A549 (cell line): ENCODE results near the gene DISP3. TPM values are rescaled to one million over a fixed set of nuclear protein-coding genes. Genes with fewer than 3 reads are reported as not detected.

Experiments
- ATAC-seq, 2 experiments: fragments of 200-7000 bp in 1 of 2; fragments of >200 bp in 1 of 2; cut with Nextera tagmentation in 1 of 2; cut with Tn5 transposase in 1 of 2; 3 replicates each; pipeline versions ENCODE4 v1.8.0 to v1.9.1; 2018 to 2020; ENCODE audit warnings: mild to moderate bottlenecking in 1 of 2, moderate library complexity in 1 of 2
- CTCF ChIA-PET: fragments of 300-600 bp; sonication (Branson Sonifier 250); formaldehyde crosslinking; extraction: SDS; loops from one replicate; lab custom pipeline; 2021; ENCODE audit warnings: antibody characterized with exemption, inconsistent platforms; lab: Yijun Ruan, JAX
- POLR2A ChIA-PET: fragments of 350-600 bp; formaldehyde crosslinking; extraction: SDS; loops from one replicate; lab custom pipeline; 2021; ENCODE audit warnings: antibody characterized with exemption, inconsistent platforms; lab: Yijun Ruan, JAX
- DNase-seq, 2 experiments: peaks; one replicate each; pipeline versions ENCODE4 v3.0.0 to v3.0.0-alpha.2; 2011 to 2016; ENCODE audit warnings: low read depth in 1 of 2, low spot score in 1 of 2
- FAIRE-seq: peaks from 2 replicates; lab custom pipeline; 2011; peaks lifted over from hg19 to GRCh38; lab: Jason Lieb, UNC
- H3K27ac ChIP-seq, 2 experiments: fragments of >200 bp; sonication (Bioruptor Twin); formaldehyde crosslinking; 3 replicates each; pipeline ENCODE4 v1.5.1; 2016 to 2017
- H3K4me1 ChIP-seq: fragments of >200 bp; sonication (Bioruptor Twin); formaldehyde crosslinking; 3 replicates; pipeline ENCODE4 v1.6.1; 2016
- H3K4me2 ChIP-seq: fragments of >200 bp; sonication (Bioruptor Twin); formaldehyde crosslinking; 3 replicates; pipeline ENCODE4 v1.6.1; 2016
- H3K4me3 ChIP-seq: fragments of >200 bp; sonication (Bioruptor Twin); formaldehyde crosslinking; 3 replicates; pipeline ENCODE4 v1.5.1; 2016
- H3K9me3 ChIP-seq: fragments of >200 bp; sonication (Bioruptor Twin); formaldehyde crosslinking; 3 replicates; pipeline ENCODE4 v1.6.1; 2016
- BHLHE40 ChIP-seq: IDR thresholded peaks from 2 replicates; pipeline ENCODE4 v1.6.1; 2012; ENCODE audit warnings: low read depth, low read length, inconsistent platforms
- CBX8 ChIP-seq: fragments of 200-600 bp; sonication (generic); IDR thresholded peaks from 2 replicates; pipeline ENCODE4 v1.6.1; 2016
- CHD4 ChIP-seq: fragments of 200-600 bp; sonication (generic); IDR thresholded peaks from 2 replicates; pipeline ENCODE4 v1.6.1; 2016; ENCODE audit warnings: antibody characterized with exemption, mild to moderate bottlenecking, borderline replicate concordance
- EHMT2 ChIP-seq: fragments of 200-600 bp; sonication (generic); IDR thresholded peaks from 2 replicates; pipeline ENCODE4 v1.6.1; 2016; ENCODE audit warnings: antibody characterized with exemption, low read depth, mild to moderate bottlenecking, moderate library complexity
- ELK1 ChIP-seq: fragments of 150-350 bp; IDR thresholded peaks from 2 replicates; pipeline ENCODE4 v1.6.1; 2014; ENCODE audit warnings: low read depth, mild to moderate bottlenecking, low read length
- EP300 ChIP-seq, 2 experiments: fragments of >200 bp; sonication (Bioruptor Twin); formaldehyde crosslinking; IDR thresholded peaks; 2 replicates in 1 of 2; 3 replicates in 1 of 2; pipeline ENCODE4 v1.6.1; 2016 to 2017
- ESRRA ChIP-seq: fragments of 150-350 bp; IDR thresholded peaks from 2 replicates; pipeline ENCODE4 v1.6.1; 2014; ENCODE audit warnings: mild to moderate bottlenecking, low read length, borderline replicate concordance
- FOSB ChIP-seq: fragments of 250-450 bp; sonication (Bioruptor Pico); IDR thresholded peaks from 2 replicates; pipeline ENCODE4 v1.5.0; 2020; ENCODE audit warnings: mild to moderate bottlenecking, moderate library complexity
- FOSL2 ChIP-seq, 2 experiments: fragments of 450-650 bp in 1 of 2; fragments of >200 bp in 1 of 2; sonication (Bioruptor Twin) in 1 of 2; formaldehyde crosslinking; IDR thresholded peaks; 2 replicates each; pipeline versions ENCODE4 v1.5.0 to v1.6.1; 2016 to 2020; ENCODE audit warnings: mild to moderate bottlenecking in 1 of 2, moderate library complexity in 1 of 2
- FOXS1 ChIP-seq: fragments of 250-450 bp; sonication (Bioruptor Pico); IDR thresholded peaks from 2 replicates; pipeline ENCODE4 v1.5.0; 2020; ENCODE audit warnings: mild to moderate bottlenecking, moderate library complexity
- GATA3 ChIP-seq: IDR thresholded peaks from 2 replicates; pipeline ENCODE4 v1.6.1; 2012; ENCODE audit warnings: borderline replicate concordance
- HDAC2 ChIP-seq: fragments of 200-600 bp; sonication (generic); IDR thresholded peaks from 2 replicates; pipeline ENCODE4 v1.6.1; 2016
- HMGXB4 ChIP-seq: fragments of 250-450 bp; sonication (Bioruptor Pico); IDR thresholded peaks from 2 replicates; pipeline ENCODE4 v1.5.0; 2021; ENCODE audit warnings: mild to moderate bottlenecking, moderate library complexity, borderline replicate concordance
- HOXB5 ChIP-seq: fragments of 250-450 bp; sonication (Bioruptor Pico); IDR thresholded peaks from 2 replicates; pipeline ENCODE4 v1.5.0; 2020; ENCODE audit warnings: mild to moderate bottlenecking, moderate library complexity
- JUN ChIP-seq, 2 experiments: fragments of >200 bp; sonication (Bioruptor Twin); formaldehyde crosslinking; IDR thresholded peaks; 2 replicates in 1 of 2; 3 replicates in 1 of 2; pipeline ENCODE4 v1.6.1; 2016 to 2017
- JUNB ChIP-seq: fragments of >200 bp; sonication (Bioruptor Twin); formaldehyde crosslinking; IDR thresholded peaks from 2 replicates; pipeline ENCODE4 v1.6.1; 2016
- KDM1A ChIP-seq: fragments of 200-600 bp; sonication (generic); IDR thresholded peaks from 2 replicates; pipeline ENCODE4 v1.6.1; 2016; ENCODE audit warnings: low read depth, mild to moderate bottlenecking
- MAFK ChIP-seq: fragments of 450-650 bp; IDR thresholded peaks from 2 replicates; pipeline ENCODE4 v1.6.1; 2014; ENCODE audit not compliant: partially characterized antibody
- MAZ ChIP-seq: fragments of 150-350 bp; IDR thresholded peaks from 2 replicates; pipeline ENCODE4 v1.6.1; 2014; ENCODE audit warnings: antibody characterized with exemption, low read depth, low read length, borderline replicate concordance
- MYC ChIP-seq: IDR thresholded peaks from 2 replicates; pipeline ENCODE4 v1.6.1; 2012; ENCODE audit warnings: mild to moderate bottlenecking, inconsistent platforms, low read length, improper control_type of control experiment, borderline replicate concordance
- NFE2L2 ChIP-seq: fragments of 150-350 bp; conservative IDR thresholded peaks from 2 replicates; pipeline ENCODE4 v1.6.1; 2014; ENCODE audit warnings: low read length
- PBX3 ChIP-seq: IDR thresholded peaks from 2 replicates; pipeline ENCODE4 v1.6.1; 2012
- RFX5 ChIP-seq: fragments of 450-650 bp; IDR thresholded peaks from 2 replicates; pipeline ENCODE4 v1.7.1; 2014; ENCODE audit warnings: antibody characterized with exemption, mild to moderate bottlenecking, moderate library complexity
- SMC3 ChIP-seq: fragments of >200 bp; sonication (Bioruptor Twin); formaldehyde crosslinking; IDR thresholded peaks from 3 replicates; pipeline ENCODE4 v1.6.1; 2018; ENCODE audit warnings: inconsistent platforms
- SREBF2 ChIP-seq: fragments of 450-650 bp; IDR thresholded peaks from 2 replicates; pipeline ENCODE4 v1.6.1; 2014; ENCODE audit warnings: mild to moderate bottlenecking, moderate library complexity
- TP53 ChIP-seq: fragments of 250-450 bp; sonication (Bioruptor Pico); IDR thresholded peaks from 2 replicates; pipeline ENCODE4 v1.5.0; 2021; ENCODE audit warnings: mild to moderate bottlenecking, moderate library complexity
- ZC3H11A ChIP-seq: fragments of 450-650 bp; IDR thresholded peaks from 2 replicates; pipeline ENCODE4 v1.6.1; 2014; ENCODE audit warnings: antibody characterized with exemption, mild to moderate bottlenecking
- WGBS: methylation state at CpG from one replicate; pipeline ENCODE4 v1.1.6; 2017; ENCODE audit errors: missing lambda C conversion rate; 5-methylcytosine and 5-hydroxymethylcytosine counted together
- polyA plus RNA-seq, 4 experiments: library from polyadenylated mRNA; depleted of rRNA in 3 of 4; stranded (reverse); fragments of >200 nt; fragmentation: RNase III in 1 of 4; extraction: RNeasy Plus Mini Kit Qiagen cat#74134 plus additional on column Dnase treatment in 1 of 4; gene quantifications; 2 replicates in 3 of 4; 3 replicates in 1 of 4; pipeline ENCODE4 v1.2.3, GENCODE V29; 2011 to 2017

Gene DISP3
- polyA plus RNA-seq, 2 of the 4 experiments (the other 2 are of a cell fraction) = 0.09 to 0.22 TPM

GRCh38 chr1:11471473-11471872 is 7.5 kb upstream of the DISP3 start:
- ATAC-seq (0 out of 6 replicates have a peak, but pooled peaks of 1 of the 2 experiments have one; percentile 21), FAIRE-seq (no peak), DNase-seq (no peak)
- Histone ChIP-seq H3K4me2 (no peak overlapping the region), H3K4me3 (no peak overlapping the region), H3K27ac (no peak overlapping the region), H3K4me1 (no peaks in the 10 kb centered on the region), H3K9me3 (no peaks in the 10 kb centered on the region)
- POLR2A ChIA-PET = no interaction called here
- WGBS = 11% methylated on average over 1 of the region's 1 CpG
- no peak for TF ChIP-seq HDAC2
- TF ChIP-seq MYC = no peak
- no peak for TF ChIP-seq HOXB5
- no peak for TF ChIP-seq GATA3
- no peak for TF ChIP-seq FOSB
- CTCF ChIA-PET = no interaction called here

GRCh38 chr1:11472284-11472683 is 6.7 kb upstream of the DISP3 start:
- DNase-seq (no peak), ATAC-seq (no peak), FAIRE-seq (no peak)
- H3K9me3 ChIP-seq = no peaks in the 10 kb centered on the region
- no peak overlapping the region for H3K4me3 ChIP-seq
- no peaks in the 10 kb centered on the region for H3K4me1 ChIP-seq
- no peak for TF ChIP-seq CHD4
- TF ChIP-seq TP53 (CRISPR knock-in tag) = no peak
- TF ChIP-seq MAFK = no peak
- no peak for TF ChIP-seq EHMT2
- TF ChIP-seq FOXS1 (CRISPR knock-in tag) = no peak
- TF ChIP-seq EP300 (IDR thresholded peaks at IDR 0.05) = no peak
- no peak for TF ChIP-seq ZC3H11A
- TF ChIP-seq KDM1A = no peak
- no peak for TF ChIP-seq ELK1
- TF ChIP-seq NFE2L2 = no peak
- no peak for TF ChIP-seq SREBF2
- TF ChIP-seq BHLHE40 = no peak
- no peak for TF ChIP-seq JUNB
- TF ChIP-seq FOSL2 (IDR thresholded peaks at IDR 0.05) = no peak
- TF ChIP-seq FOSL2 (CRISPR knock-in tag; IDR thresholded peaks at IDR 0.05) = no peak
- no peak for TF ChIP-seq RFX5
- TF ChIP-seq MYC = no peak
- no peak for TF ChIP-seq SMC3
- no peak for TF ChIP-seq CBX8
- no peak for TF ChIP-seq MAZ
- TF ChIP-seq ESRRA = no peak
- H3K4me2 ChIP-seq = no peak overlapping the region
- H3K27ac ChIP-seq = no peak overlapping the region
- ChIA-PET POLR2A (no interaction called here), CTCF (no interaction called here)
- 26% methylated on average over 2 of the region's 2 CpGs for WGBS

- no peak for TF ChIP-seq FOXS1 (CRISPR knock-in tag)
- TF ChIP-seq SREBF2 = no peak
- no peak for TF ChIP-seq HMGXB4 (CRISPR knock-in tag)
- no peak for TF ChIP-seq PBX3
- TF ChIP-seq JUNB = no peak
- TF ChIP-seq JUN (IDR thresholded peaks at IDR 0.05) = no peak
- no peak for TF ChIP-seq RFX5
- TF ChIP-seq EP300 (IDR thresholded peaks at IDR 0.05) = no peak
- H3K9me3 ChIP-seq = no peaks in the 10 kb centered on the region
- POLR2A ChIA-PET = no interaction called here
- H3K27ac ChIP-seq = no peak overlapping the region
- H3K4me2 ChIP-seq = no peak overlapping the region
- H3K4me3 ChIP-seq = no peak overlapping the region
- no peak for FAIRE-seq
- H3K4me1 ChIP-seq = no peaks in the 10 kb centered on the region
- no peak for ATAC-seq
- no peak for DNase-seq
- 18% methylated on average over 3 of the region's 3 CpGs for WGBS
- CTCF ChIA-PET = interaction anchor here (0.6 kb wide), 1 partner anchor 12 kb away, joined by 4 read pairs; no protein-coding TSS in a partner anchor
These were observed 6.2 kb upstream of the DISP3 start for GRCh38 chr1:11472741-11473140.
